ENCODE results near the gene SLC5A1.
"Not testable (repeated sequence)": the region's sequence is repeated elsewhere in the genome, so short reads cannot be mapped to it uniquely, and the experiment has no call there.

Gene SLC5A1

GRCh38 chr22:32140688-32141087 lies 97.6 kb downstream of the SLC5A1 start:
- H3K4me3 ChIP-seq (ENCODE audit: low read depth, low read length); DNase-seq (ENCODE audit: low read depth): not testable (repeated sequence)
- TF ChIP-seq, protein P1, sequence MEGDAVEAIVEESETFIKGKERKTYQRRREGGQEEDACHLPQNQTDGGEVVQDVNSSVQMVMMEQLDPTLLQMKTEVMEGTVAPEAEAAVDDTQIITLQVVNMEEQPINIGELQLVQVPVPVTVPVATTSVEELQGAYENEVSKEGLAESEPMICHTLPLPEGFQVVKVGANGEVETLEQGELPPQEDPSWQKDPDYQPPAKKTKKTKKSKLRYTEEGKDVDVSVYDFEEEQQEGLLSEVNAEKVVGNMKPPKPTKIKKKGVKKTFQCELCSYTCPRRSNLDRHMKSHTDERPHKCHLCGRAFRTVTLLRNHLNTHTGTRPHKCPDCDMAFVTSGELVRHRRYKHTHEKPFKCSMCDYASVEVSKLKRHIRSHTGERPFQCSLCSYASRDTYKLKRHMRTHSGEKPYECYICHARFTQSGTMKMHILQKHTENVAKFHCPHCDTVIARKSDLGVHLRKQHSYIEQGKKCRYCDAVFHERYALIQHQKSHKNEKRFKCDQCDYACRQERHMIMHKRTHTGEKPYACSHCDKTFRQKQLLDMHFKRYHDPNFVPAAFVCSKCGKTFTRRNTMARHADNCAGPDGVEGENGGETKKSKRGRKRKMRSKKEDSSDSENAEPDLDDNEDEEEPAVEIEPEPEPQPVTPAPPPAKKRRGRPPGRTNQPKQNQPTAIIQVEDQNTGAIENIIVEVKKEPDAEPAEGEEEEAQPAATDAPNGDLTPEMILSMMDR (IDR thresholded peaks at IDR 0.05; ENCODE audit: insufficient read depth, low read depth, low read length, missing control alignments), result peak; percentile 30

GRCh38 chr22:32142600-32142999 lies 99.5 kb downstream of the SLC5A1 start:
- DNase-seq (ENCODE audit: low read depth), result no peak
- H3K4me3 ChIP-seq (ENCODE audit: low read depth, low read length), result no peak overlapping the region
- TF ChIP-seq, protein P1 (IDR thresholded peaks at IDR 0.05; ENCODE audit: insufficient read depth, low read depth, low read length, missing control alignments), result no peak

- TF ChIP-seq, protein P1 (IDR thresholded peaks at IDR 0.05; ENCODE audit: insufficient read depth, low read depth, low read length, missing control alignments), result no peak
These were observed 101.6 kb downstream of the SLC5A1 start for GRCh38 chr22:32144496-32145274.

DNA sequence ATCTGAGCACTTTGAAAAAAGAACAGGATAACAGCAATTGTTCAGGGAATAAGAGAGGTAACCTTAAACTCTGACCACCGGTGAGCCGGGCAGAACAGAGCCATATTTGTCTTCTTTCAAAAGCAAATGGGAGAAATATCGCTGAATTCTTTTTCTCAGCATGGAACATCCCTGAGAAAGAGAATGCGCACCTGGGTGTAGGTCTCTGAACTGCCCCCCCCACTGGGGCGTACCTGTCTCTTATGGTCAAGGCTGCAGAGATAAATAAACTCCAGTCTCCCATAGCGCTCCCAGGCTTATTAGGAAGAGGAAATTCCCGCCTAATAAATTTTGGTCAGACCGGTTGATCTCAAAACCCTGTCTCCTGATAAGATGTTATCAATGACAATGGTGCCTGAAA lies 104.1 kb downstream of the SLC5A1 start:
- DNase-seq (ENCODE audit: low read depth); H3K4me3 ChIP-seq (ENCODE audit: low read depth, low read length): not testable (repeated sequence)

More at GRCh38 chr22:32144496-32145274, 101.6 kb downstream of the SLC5A1 start:
- no peak overlapping the region for H3K4me3 ChIP-seq (ENCODE audit: low read depth, low read length)
- no peak for DNase-seq (ENCODE audit: low read depth)

GRCh38 chr22:32148372-32148771 lies 105.3 kb downstream of the SLC5A1 start:
- not testable (repeated sequence) for H3K4me3 ChIP-seq (ENCODE audit: low read depth, low read length)
- peak; percentile 7 for DNase-seq (ENCODE audit: low read depth)

GRCh38 chr22:32150647-32151046 lies 107.6 kb downstream of the SLC5A1 start:
- H3K4me3 ChIP-seq (ENCODE audit: low read depth, low read length); DNase-seq (ENCODE audit: low read depth): not testable (repeated sequence)

- not testable (repeated sequence) for DNase-seq (ENCODE audit: low read depth); H3K4me3 ChIP-seq (ENCODE audit: low read depth, low read length)
These were observed 108.6 kb downstream of the SLC5A1 start for GRCh38 chr22:32151641-32152040.

- DNase-seq (ENCODE audit: low read depth); H3K4me3 ChIP-seq (ENCODE audit: low read depth, low read length): not testable (repeated sequence)
These were observed 111.7 kb downstream of the SLC5A1 start for GRCh38 chr22:32154727-32155126.

DNA sequence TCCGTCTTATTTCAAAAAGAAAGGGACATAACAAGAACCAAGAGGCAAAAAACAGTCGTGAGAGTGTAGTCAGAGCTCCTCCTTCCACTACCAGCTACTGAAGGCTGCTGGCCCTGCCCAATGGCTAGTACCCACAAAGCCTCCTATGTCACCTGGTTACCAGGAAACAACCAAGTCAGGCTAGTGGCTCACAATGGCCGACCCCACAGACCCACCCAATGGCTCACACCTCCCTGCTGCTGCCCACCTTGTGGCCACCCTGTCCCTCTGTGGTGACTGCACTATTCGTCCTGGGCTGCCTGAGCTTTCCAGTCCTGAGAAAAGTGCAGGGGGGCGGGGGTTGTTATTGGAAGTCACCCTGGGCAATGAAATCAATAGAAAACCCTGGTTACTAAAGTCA lies 114.6 kb downstream of the SLC5A1 start:
- not testable (repeated sequence) for DNase-seq (ENCODE audit: low read depth); H3K4me3 ChIP-seq (ENCODE audit: low read depth, low read length)

- TF ChIP-seq, protein P1 (IDR thresholded peaks at IDR 0.05; ENCODE audit: insufficient read depth, low read depth, low read length, missing control alignments), result no peak
- DNase-seq (ENCODE audit: low read depth), result no peak
- no peak within 1 kb of the TSS for H3K4me3 ChIP-seq (ENCODE audit: low read depth, low read length)
These were observed 115.9 kb downstream of the SLC5A1 start, which contains the start of gene C22orf42 for GRCh38 chr22:32158712-32159533. Gene C22orf42, minus strand, starts transcription at chr22:32159303. Its CDS starts 88 bp downstream, at chr22:32159215.

DNA sequence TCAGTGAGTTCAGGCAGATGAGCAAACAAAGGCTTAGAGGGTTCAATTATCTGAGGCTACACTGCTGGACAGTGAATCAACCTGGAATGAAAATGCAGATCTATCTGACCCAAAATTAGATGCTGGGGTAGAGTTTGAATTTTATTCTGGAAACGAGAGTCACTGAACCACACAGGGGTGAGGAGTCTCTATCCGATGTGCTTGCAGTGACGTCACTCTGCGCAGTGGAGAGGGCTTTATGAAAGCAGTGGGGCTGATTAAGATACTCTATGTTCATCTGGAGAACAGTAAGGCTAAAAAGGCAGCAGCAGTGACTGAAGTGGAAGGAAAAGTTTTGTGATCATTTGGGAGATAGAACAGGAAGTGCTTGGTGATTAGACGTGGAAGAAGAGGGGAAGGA lies 117.3 kb downstream of the SLC5A1 start:
- not testable (repeated sequence) for DNase-seq (ENCODE audit: low read depth); H3K4me3 ChIP-seq (ENCODE audit: low read depth, low read length)

Measured in GM12865 (cell line).